SJSA1 (cell line): ENCODE measurements around the gene AXIN1. TPM values are rescaled to one million over a fixed set of nuclear protein-coding genes. Genes with fewer than 3 reads are reported as not detected.

ENCODE experiments used
- DNase-seq, 2 experiments: peaks; one replicate each; pipeline ENCODE4 v3.0.0-alpha.2; 2015 to 2020; ENCODE audit warnings: low spot score in 2 of 2, low read depth in 1 of 2
- H3K27ac ChIP-seq: fragments of 250-450 bp; sonication (Bioruptor Pico); 2 replicates; pipeline ENCODE4 v1.5.1; 2020; ENCODE audit warnings: mild to moderate bottlenecking, moderate library complexity
- H3K27me3 ChIP-seq: fragments of 250-450 bp; sonication (Bioruptor Pico); replicated peaks from 2 replicates; pipeline ENCODE4 v1.5.1; 2020; ENCODE audit warnings: mild to moderate bottlenecking, moderate library complexity
- H3K36me3 ChIP-seq: fragments of 250-450 bp; sonication (Bioruptor Pico); 2 replicates; pipeline ENCODE4 v1.5.1; 2020; ENCODE audit warnings: mild to moderate bottlenecking
- H3K4me1 ChIP-seq: fragments of 250-450 bp; sonication (Bioruptor Pico); replicated peaks from 2 replicates; pipeline ENCODE4 v1.6.1; 2021; ENCODE audit warnings: mild to moderate bottlenecking
- H3K4me3 ChIP-seq: fragments of 250-450 bp; sonication (Bioruptor Pico); 2 replicates; pipeline ENCODE4 v1.5.1; 2020; ENCODE audit warnings: mild to moderate bottlenecking
- H3K9me3 ChIP-seq: fragments of 250-450 bp; sonication (Bioruptor Pico); replicated peaks from 2 replicates; pipeline ENCODE4 v1.5.1; 2020; ENCODE audit warnings: mild to moderate bottlenecking
- total RNA-seq: library from RNA; depleted of rRNA; stranded (reverse); fragments of >200 nt; shearing (Covaris generic); gene quantifications from 2 replicates; pipeline ENCODE4 v1.2.3, GENCODE V29; 2014; rRNA removed

Gene AXIN1
- total RNA-seq, 1 experiment from 2014 or later, result 26.4 TPM

GRCh38 chr16:242281-242680 is 110.2 kb downstream of the AXIN1 start:
- no peaks in the 10 kb centered on the region for H3K36me3 ChIP-seq
- no peaks in the 10 kb centered on the region for H3K9me3 ChIP-seq
- H3K27me3 ChIP-seq, result no peaks in the 10 kb centered on the region
- H3K4me3 ChIP-seq, result no peak overlapping the region
- no peaks in the 10 kb centered on the region for H3K4me1 ChIP-seq
- no peak overlapping the region for H3K27ac ChIP-seq
- no peak for DNase-seq

GRCh38 chr16:240559-240958 is 112.0 kb downstream of the AXIN1 start:
- no peaks in the 10 kb centered on the region for H3K9me3 ChIP-seq
- H3K27me3 ChIP-seq, result no peaks in the 10 kb centered on the region
- H3K4me1 ChIP-seq, result peaks cover 4% of the 10 kb centered on the region
- H3K4me3 ChIP-seq, result no peak overlapping the region
- no peak overlapping the region for H3K27ac ChIP-seq
- no peaks in the 10 kb centered on the region; the same call in 1 of the 2 replicates for H3K36me3 ChIP-seq
- DNase-seq, result no peak

- Histone ChIP-seq H3K4me1 (peaks cover 10% of the 10 kb centered on the region), H3K27me3 (no peaks in the 10 kb centered on the region), H3K4me3 (no peak overlapping the region), H3K27ac (no peak overlapping the region), H3K9me3 (no peaks in the 10 kb centered on the region), H3K36me3 (peaks cover 1% of the 10 kb centered on the region)
- no peak for DNase-seq
Observed at GRCh38 chr16:239948-240277, 112.6 kb downstream of the AXIN1 start.

Other genes with a start within 250 kb of the AXIN1 start
- 7.5 and 11.2 TPM in 2 replicates for gene NPRL3, start 214.1 kb downstream of the AXIN1 start, total RNA-seq
- gene HBZ, start 200.1 kb downstream of the AXIN1 start, total RNA-seq, result not detected in 2 replicates
- not detected in 2 replicates for gene HBM, start 186.7 kb downstream of the AXIN1 start, total RNA-seq
- not detected in 2 replicates for gene HBA2, start 179.8 kb downstream of the AXIN1 start, total RNA-seq
- gene HBA1, start 176.0 kb downstream of the AXIN1 start, total RNA-seq, result not detected in 2 replicates
- gene HBQ1, start 172.3 kb downstream of the AXIN1 start, total RNA-seq, result not detected in 2 replicates
- gene LUC7L, start 123.3 kb downstream of the AXIN1 start, total RNA-seq, result 47.1 and 53.3 TPM in 2 replicates
- gene FAM234A, start 117.9 kb downstream of the AXIN1 start, total RNA-seq, result 99.5 and 102 TPM in 2 replicates
- gene RGS11, start 76.8 kb downstream of the AXIN1 start, total RNA-seq, result not detected in 2 replicates
- not detected in 2 replicates for gene ARHGDIG, start 72.1 kb downstream of the AXIN1 start, total RNA-seq
- not detected in 2 replicates for gene PDIA2, start 69.6 kb downstream of the AXIN1 start, total RNA-seq
- gene MRPL28, start 17.8 kb upstream of the AXIN1 start, total RNA-seq, result 150 and 154 TPM in 2 replicates
- 34.9 and 39.7 TPM in 2 replicates for gene PGAP6, start 29.3 kb upstream of the AXIN1 start, total RNA-seq
- 62.7 and 82.9 TPM in 2 replicates for gene NME4, start 44.5 kb upstream of the AXIN1 start, total RNA-seq
- gene DECR2, start 49.2 kb upstream of the AXIN1 start, total RNA-seq, result 0.69 and 5.8 TPM in 2 replicates
- gene RAB11FIP3, start 72.9 kb upstream of the AXIN1 start, total RNA-seq, result 21.1 and 23.6 TPM in 2 replicates
- gene CAPN15, start 175.0 kb upstream of the AXIN1 start, total RNA-seq, result 44.4 and 46.1 TPM in 2 replicates
- not detected in 2 replicates for gene PRR35, start 207.7 kb upstream of the AXIN1 start, total RNA-seq
- 0.37 TPM in 1 of 2 replicates, not detected in the other for gene NHLRC4, start 214.3 kb upstream of the AXIN1 start, total RNA-seq
- 19.6 and 33.8 TPM in 2 replicates for gene PIGQ, start 217.2 kb upstream of the AXIN1 start, total RNA-seq
- gene RAB40C, start 237.3 kb upstream of the AXIN1 start, total RNA-seq, result 10.2 and 17.8 TPM in 2 replicates